Measurements from ENCODE around the gene ZDHHC14.
"Not testable (repeated sequence)": the region's sequence is repeated elsewhere in the genome, so short reads cannot be mapped to it uniquely, and the experiment has no call there.

The ZDHHC14 gene

GRCh38 chr6:157380779-157381561 lies at the start of gene ZDHHC14:
Gene ZDHHC14 (plus strand): TSS chr6:157381190.
- DNase-seq = peak; percentile 85 to 86

- DNase-seq = no peak
These were observed 48.2 kb upstream of the ZDHHC14 start for GRCh38 chr6:157332813-157333212.

GRCh38 chr6:157333537-157333936 lies 47.5 kb upstream of the ZDHHC14 start:
- no peak for DNase-seq

- no peak for DNase-seq
These were observed 47.0 kb upstream of the ZDHHC14 start for GRCh38 chr6:157333956-157334355.

GRCh38 chr6:157335829-157336228 lies 45.2 kb upstream of the ZDHHC14 start:
- no peak for DNase-seq

- DNase-seq = not testable (repeated sequence)
These were observed 43.7 kb upstream of the ZDHHC14 start for GRCh38 chr6:157337276-157337675.

GRCh38 chr6:157337751-157338150 lies 43.2 kb upstream of the ZDHHC14 start:
- DNase-seq = no peak

- no peak for DNase-seq
These were observed 41.6 kb upstream of the ZDHHC14 start for GRCh38 chr6:157339432-157339831.

- no peak for DNase-seq
These were observed 37.3 kb upstream of the ZDHHC14 start for GRCh38 chr6:157343732-157344131.

GRCh38 chr6:157346373-157346772 lies 34.6 kb upstream of the ZDHHC14 start:
- no peak for DNase-seq

- no peak for DNase-seq
These were observed 22.7 kb upstream of the ZDHHC14 start for GRCh38 chr6:157358287-157358686.

- DNase-seq = no peak
These were observed 19.1 kb upstream of the ZDHHC14 start for GRCh38 chr6:157361886-157362285.

- DNase-seq = no peak
These were observed 16.3 kb upstream of the ZDHHC14 start for GRCh38 chr6:157364705-157365104.

- DNase-seq = no peak
These were observed 14.3 kb upstream of the ZDHHC14 start for GRCh38 chr6:157366648-157367047.

- DNase-seq = no peak
These were observed 12.5 kb upstream of the ZDHHC14 start for GRCh38 chr6:157368359-157369049.

- no peak for DNase-seq
These were observed 10.2 kb upstream of the ZDHHC14 start for GRCh38 chr6:157370755-157371154.

GRCh38 chr6:157372501-157373280 lies 8.3 kb upstream of the ZDHHC14 start:
- no peak for DNase-seq

GRCh38 chr6:157374889-157375443 lies 6.0 kb upstream of the ZDHHC14 start:
- DNase-seq = no peak

- no peak for DNase-seq
These were observed 4.7 kb upstream of the ZDHHC14 start for GRCh38 chr6:157376241-157376640.

- no peak for DNase-seq
These were observed 4.2 kb upstream of the ZDHHC14 start for GRCh38 chr6:157376706-157377230.

- DNase-seq = peak; percentile 89 to 91
These were observed 1.1 kb upstream of the ZDHHC14 start for GRCh38 chr6:157379656-157380457.

GRCh38 chr6:157380458-157380778 lies 572 bp upstream of the ZDHHC14 start:
- DNase-seq = no peak

All from CD4-positive, alpha-beta T cell treated with Interleukin-1 beta for 1 hour (primary cell).